Measurements from ENCODE around the gene DAP.

The DAP gene

GRCh38 chr5:10648806-10649665, 112.0 kb downstream of the DAP start:
- no peak overlapping the region for H3K27ac ChIP-seq
- H3K4me3 ChIP-seq (ENCODE audit: low read depth in 1 of 2, low read length in 1 of 2), result no peak overlapping the region
- no peak for TF ChIP-seq CTCF (IDR thresholded peaks at IDR 0.05)
- peaks cover 50% of the 10 kb centered on the region for H3K36me3 ChIP-seq
- peaks cover 17 to 19% of the 10 kb centered on the region in 2 experiments for H3K4me1 ChIP-seq (ENCODE audit: control insufficient read depth in 1 of 2, insufficient read depth in 1 of 2, low read depth in 1 of 2, low read length in 1 of 2)
- no peaks in the 10 kb centered on the region for H3K27me3 ChIP-seq
- H3K9me3 ChIP-seq, result no peaks in the 10 kb centered on the region

- H3K27me3 ChIP-seq, result no peaks in the 10 kb centered on the region
- H3K4me1 ChIP-seq (ENCODE audit: control insufficient read depth in 1 of 2, insufficient read depth in 1 of 2, low read depth in 1 of 2, low read length in 1 of 2), result peaks cover 21 to 23% of the 10 kb centered on the region in 2 experiments
- peaks cover 36% of the 10 kb centered on the region for H3K36me3 ChIP-seq
- H3K9me3 ChIP-seq, result no peaks in the 10 kb centered on the region
- no peak for TF ChIP-seq CTCF (IDR thresholded peaks at IDR 0.05)
- H3K4me3 ChIP-seq (ENCODE audit: low read depth in 1 of 2, low read length in 1 of 2), result no peak overlapping the region
- no peak overlapping the region for H3K27ac ChIP-seq
Observed at GRCh38 chr5:10647640-10648039, 113.4 kb downstream of the DAP start.

- Histone ChIP-seq H3K4me1 (ENCODE audit: control insufficient read depth in 1 of 2, insufficient read depth in 1 of 2, low read depth in 1 of 2, low read length in 1 of 2) (peaks cover 21 to 23% of the 10 kb centered on the region in 2 experiments), H3K27ac (peak overlapping the region; percentile 39), H3K9me3 (no peaks in the 10 kb centered on the region), H3K4me3 (ENCODE audit: low read depth in 1 of 2, low read length in 1 of 2) (no peak overlapping the region), H3K27me3 (no peaks in the 10 kb centered on the region), H3K36me3 (peaks cover 18% of the 10 kb centered on the region)
- TF ChIP-seq CTCF (IDR thresholded peaks at IDR 0.05), result no peak
Observed at GRCh38 chr5:10645671-10646070, 115.4 kb downstream of the DAP start.

- Histone ChIP-seq H3K36me3 (peaks cover 13% of the 10 kb centered on the region), H3K27ac (peak overlapping the region; percentile 74), H3K9me3 (no peaks in the 10 kb centered on the region), H3K27me3 (no peaks in the 10 kb centered on the region), H3K4me3 (ENCODE audit: low read depth in 1 of 2, low read length in 1 of 2) (no peak overlapping the region), H3K4me1 (ENCODE audit: control insufficient read depth in 1 of 2, insufficient read depth in 1 of 2, low read depth in 1 of 2, low read length in 1 of 2) (peaks cover 21 to 24% of the 10 kb centered on the region in 2 experiments)
- TF ChIP-seq CTCF (IDR thresholded peaks at IDR 0.05), result no peak
Observed at GRCh38 chr5:10645146-10645545, 115.9 kb downstream of the DAP start.

GRCh38 chr5:10644192-10644591, 116.8 kb downstream of the DAP start:
- H3K27me3 ChIP-seq, result no peaks in the 10 kb centered on the region
- H3K36me3 ChIP-seq, result peaks cover 4% of the 10 kb centered on the region
- peak overlapping the region; percentile 74 for H3K27ac ChIP-seq
- H3K9me3 ChIP-seq, result no peaks in the 10 kb centered on the region
- no peak overlapping the region for H3K4me3 ChIP-seq (ENCODE audit: low read depth in 1 of 2, low read length in 1 of 2)
- TF ChIP-seq CTCF (IDR thresholded peaks at IDR 0.05), result no peak
- peaks cover 21 to 26% of the 10 kb centered on the region in 2 experiments for H3K4me1 ChIP-seq (ENCODE audit: control insufficient read depth in 1 of 2, insufficient read depth in 1 of 2, low read depth in 1 of 2, low read length in 1 of 2)
